Inflammatory macrophage treated with lipopolysaccharide for 1 hour (primary cell): ENCODE measurements around the gene RHOF.

Experiments used
- DNase-seq, 2 donors: peaks; one replicate each; pipeline ENCODE4 v3.0.0-alpha.2; 2020 to 2022

Gene RHOF

GRCh38 chr12:121804417-121805111 lies 11.1 kb upstream of the RHOF start:
- DNase-seq, result peak in 1 of 2 donors; percentile 41

GRCh38 chr12:121803861-121804416 lies 10.5 kb upstream of the RHOF start, which contains the start of gene SETD1B:
Gene SETD1B, plus strand, starts transcription at chr12:121804009. Its CDS starts 729 bp downstream, at chr12:121804738.
- DNase-seq, result peak in 1 of 2 donors; percentile 45

GRCh38 chr12:121802843-121803698 lies 9.6 kb upstream of the RHOF start:
- DNase-seq, result peak; percentile 91 to 94

- DNase-seq, result no peak
Measured at GRCh38 chr12:121802485-121802842, 9.0 kb upstream of the RHOF start.

- DNase-seq, result peak in 1 of 2 donors; percentile 49
Measured at GRCh38 chr12:121801595-121802484, 8.4 kb upstream of the RHOF start.

- peak in 1 of 2 donors; percentile 44 for DNase-seq
Measured at GRCh38 chr12:121800694-121801594, 7.5 kb upstream of the RHOF start.

GRCh38 chr12:121799842-121800693 lies 6.6 kb upstream of the RHOF start:
- peak; percentile 90 to 92 for DNase-seq

- peak; percentile 66 to 90 for DNase-seq
Measured at GRCh38 chr12:121799156-121799841, 5.8 kb upstream of the RHOF start.

GRCh38 chr12:121798787-121799155 lies 5.3 kb upstream of the RHOF start:
- no peak for DNase-seq

GRCh38 chr12:121797937-121798786 lies 4.7 kb upstream of the RHOF start:
- DNase-seq, result no peak

GRCh38 chr12:121796855-121797751 lies 3.6 kb upstream of the RHOF start:
- peak in 1 of 2 donors; percentile 62 for DNase-seq

- peak; percentile 67 to 96 for DNase-seq
Measured at GRCh38 chr12:121795034-121795968, 1.8 kb upstream of the RHOF start.

GRCh38 chr12:121794534-121795033 lies 1.1 kb upstream of the RHOF start:
- no peak for DNase-seq

- peak; percentile 92 to 97 for DNase-seq
Measured at GRCh38 chr12:121793838-121794533, 498 bp upstream of the RHOF start.

GRCh38 chr12:121792607-121793439 lies 665 bp downstream of the RHOF start:
- peak in 1 of 2 donors; percentile 31 for DNase-seq
